Activated naive CD4-positive, alpha-beta T cell (primary cell): ENCODE data around the gene CAV3.

Experiments used
- DNase-seq, 4 experiments: peaks; one replicate each; lab custom pipeline; 2025; lab: John Stamatoyannopoulos, UW

Gene CAV3

GRCh38 chr3:8762607-8763377, 29.2 kb downstream of the CAV3 start:
- no peak for DNase-seq

- no peak for DNase-seq
Measured at GRCh38 chr3:8764528-8764927, 30.9 kb downstream of the CAV3 start.

GRCh38 chr3:8765528-8765927, 31.9 kb downstream of the CAV3 start:
- DNase-seq: no peak

GRCh38 chr3:8766148-8766547, 32.5 kb downstream of the CAV3 start:
- DNase-seq: no peak

- no peak for DNase-seq
Measured at GRCh38 chr3:8767256-8767666, 33.7 kb downstream of the CAV3 start.

- no peak for DNase-seq
Measured at GRCh38 chr3:8767667-8768363, 34.2 kb downstream of the CAV3 start.

GRCh38 chr3:8768364-8769087, 34.9 kb downstream of the CAV3 start:
- DNase-seq: no peak

GRCh38 chr3:8769088-8769822, 35.7 kb downstream of the CAV3 start, which contains the start of gene OXTR:
Gene OXTR, minus strand, starts transcription at chr3:8769613. Its CDS starts 1,426 bp downstream, at chr3:8768187.
- peak in 2 of 4 experiments; percentile 8 to 31 for DNase-seq

GRCh38 chr3:8773941-8774542, 40.4 kb downstream of the CAV3 start:
- no peak for DNase-seq

- DNase-seq: no peak
Measured at GRCh38 chr3:8775181-8775580, 41.6 kb downstream of the CAV3 start.

GRCh38 chr3:8775602-8776001, 42.0 kb downstream of the CAV3 start:
- no peak for DNase-seq

GRCh38 chr3:8776406-8776805, 42.8 kb downstream of the CAV3 start:
- DNase-seq: no peak

GRCh38 chr3:8777201-8777977, 43.8 kb downstream of the CAV3 start:
- no peak for DNase-seq

GRCh38 chr3:8777978-8778267, 44.3 kb downstream of the CAV3 start:
- DNase-seq: no peak

GRCh38 chr3:8778475-8778874, 44.9 kb downstream of the CAV3 start:
- no peak for DNase-seq

GRCh38 chr3:8780279-8780678, 46.7 kb downstream of the CAV3 start:
- DNase-seq: no peak

- no peak for DNase-seq
Measured at GRCh38 chr3:8784676-8785435, 51.3 kb downstream of the CAV3 start.

- no peak for DNase-seq
Measured at GRCh38 chr3:8790529-8790928, 56.9 kb downstream of the CAV3 start.

GRCh38 chr3:8793242-8793641, 59.6 kb downstream of the CAV3 start:
- DNase-seq: no peak

- no peak for DNase-seq
Measured at GRCh38 chr3:8794247-8794646, 60.6 kb downstream of the CAV3 start.
